Activated CD4-positive, alpha-beta T cell treated with anti-CD3 and anti-CD28 coated beads, Interleukin-2, amount 50 U/mL, for 24 hours (primary cell): ENCODE measurements around the gene SND1.
"Not testable (repeated sequence)": the region's sequence is repeated elsewhere in the genome, so short reads cannot be mapped to it uniquely, and the experiment has no call there.

Source experiments
- DNase-seq, 2 donors: peaks; one replicate each; pipeline ENCODE4 v3.0.0-alpha.2; 2020; ENCODE audit warnings: low read depth in 1 of 2, low spot score in 1 of 2

The SND1 gene

GRCh38 chr7:128107516-128107915 lies 455.5 kb downstream of the SND1 start:
- DNase-seq = not testable (repeated sequence)

- DNase-seq = no peak
Observed at GRCh38 chr7:128108129-128108528, 456.1 kb downstream of the SND1 start.

GRCh38 chr7:128108641-128109423 lies 456.8 kb downstream of the SND1 start:
- no peak for DNase-seq

- DNase-seq = not testable (repeated sequence)
Observed at GRCh38 chr7:128109424-128109969, 457.5 kb downstream of the SND1 start.

- no peak for DNase-seq
Observed at GRCh38 chr7:128110641-128111364, 458.8 kb downstream of the SND1 start.

- DNase-seq = no peak
Observed at GRCh38 chr7:128112018-128112780, 460.2 kb downstream of the SND1 start.

- DNase-seq = no peak
Observed at GRCh38 chr7:128112781-128113221, 460.8 kb downstream of the SND1 start.

- no peak for DNase-seq
Observed at GRCh38 chr7:128113839-128114238, 461.8 kb downstream of the SND1 start.

- no peak for DNase-seq
Observed at GRCh38 chr7:128114806-128115205, 462.8 kb downstream of the SND1 start.

GRCh38 chr7:128115336-128115820 lies 463.4 kb downstream of the SND1 start:
- no peak for DNase-seq

GRCh38 chr7:128115821-128116723 lies 464.1 kb downstream of the SND1 start:
- DNase-seq = no peak

- no peak for DNase-seq
Observed at GRCh38 chr7:128116740-128117139, 464.7 kb downstream of the SND1 start.

GRCh38 chr7:128117691-128118090 lies 465.7 kb downstream of the SND1 start:
- no peak for DNase-seq

- no peak for DNase-seq
Observed at GRCh38 chr7:128119036-128119435, 467.0 kb downstream of the SND1 start.

GRCh38 chr7:128120116-128120515 lies 468.1 kb downstream of the SND1 start:
- no peak for DNase-seq

GRCh38 chr7:128120976-128121490 lies 469.0 kb downstream of the SND1 start:
- DNase-seq = no peak

- DNase-seq = no peak
Observed at GRCh38 chr7:128121711-128122530, 469.9 kb downstream of the SND1 start.

- DNase-seq = no peak
Observed at GRCh38 chr7:128122576-128123290, 470.7 kb downstream of the SND1 start.
